GM21515 (cell line): Measurements from ENCODE around the gene ANO5.
"Not testable (repeated sequence)": the region's sequence is repeated elsewhere in the genome, so short reads cannot be mapped to it uniquely, and the experiment has no call there.

ENCODE experiments used
- ATAC-seq: cut with Tn5 transposase; IDR thresholded peaks from one replicate; pipeline ENCODE4 v1.9.1; 2021; ENCODE audit not compliant: unreplicated experiment

ANO5 gene

DNA sequence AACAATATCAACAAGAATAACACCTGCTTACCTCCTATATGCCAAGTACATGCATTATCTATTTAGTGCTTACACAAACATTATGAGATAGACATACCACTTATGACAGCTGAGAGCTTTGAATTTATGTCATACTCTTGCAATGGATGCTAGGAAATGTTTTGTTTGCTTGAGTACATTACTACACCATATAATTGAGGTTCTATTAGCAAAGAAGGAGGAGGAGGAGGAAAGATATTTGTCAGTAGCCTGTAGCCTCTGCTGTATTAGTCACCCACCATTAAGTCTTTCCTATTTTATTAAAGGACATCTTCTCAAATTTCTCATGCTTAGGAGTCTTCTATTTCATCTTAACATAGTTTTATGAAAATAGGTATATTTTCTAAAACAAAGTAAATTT is 6.4 kb downstream of the ANO5 start:
- ATAC-seq: no peak

GRCh38 chr11:22203281-22203680 is 10.4 kb downstream of the ANO5 start:
- no peak for ATAC-seq

- no peak for ATAC-seq
Observed at GRCh38 chr11:22207162-22207561, 14.3 kb downstream of the ANO5 start.

GRCh38 chr11:22208151-22208858 is 15.4 kb downstream of the ANO5 start:
- ATAC-seq: no peak

- ATAC-seq: no peak
Observed at GRCh38 chr11:22216940-22217339, 24.1 kb downstream of the ANO5 start.

- no peak for ATAC-seq
Observed at GRCh38 chr11:22221143-22221542, 28.3 kb downstream of the ANO5 start.

DNA sequence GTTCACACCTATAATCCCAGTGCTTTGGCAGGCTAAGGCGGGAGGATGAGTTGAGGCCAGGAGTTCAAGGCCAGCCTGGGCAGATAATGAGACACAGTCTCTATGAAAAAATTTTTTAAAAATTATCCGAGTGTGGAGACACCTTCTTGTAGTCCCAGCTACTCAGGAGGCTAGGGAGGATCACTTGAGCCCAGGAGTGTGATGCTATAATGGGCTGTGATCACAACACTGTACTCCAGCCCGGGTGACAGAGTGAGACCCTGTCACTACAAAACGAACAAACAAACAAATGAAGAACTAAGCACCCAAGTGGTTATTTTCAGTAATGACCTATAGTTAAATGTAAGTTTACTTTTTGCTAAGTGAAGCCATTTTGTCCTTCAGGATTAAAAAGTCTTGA is 32.3 kb downstream of the ANO5 start:
- no peak for ATAC-seq

GRCh38 chr11:22234743-22235142 is 41.9 kb downstream of the ANO5 start:
- ATAC-seq: no peak

- peak; percentile 96 for ATAC-seq
Observed at GRCh38 chr11:22244986-22245592, 52.2 kb downstream of the ANO5 start.

DNA sequence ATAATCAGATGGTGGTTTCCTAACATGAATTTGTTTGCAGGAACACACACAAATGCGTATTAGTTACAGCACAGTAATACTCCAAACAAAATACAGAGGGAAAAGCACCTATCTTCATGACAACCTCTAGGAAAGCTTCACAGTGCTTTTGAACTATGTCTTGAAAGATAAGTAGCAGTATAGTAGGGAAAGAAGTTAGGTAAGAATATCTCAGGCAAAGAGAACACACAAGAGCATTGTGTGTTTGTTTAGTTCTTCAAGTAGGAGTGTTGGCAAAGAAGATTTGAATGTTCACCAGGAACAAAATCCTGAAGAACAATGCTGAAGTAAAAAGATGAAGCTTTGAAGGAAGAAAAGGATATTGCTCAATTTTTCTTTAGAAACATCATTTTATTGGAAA is 54.1 kb downstream of the ANO5 start:
- ATAC-seq: no peak

- ATAC-seq: no peak
Observed at GRCh38 chr11:22249871-22250270, 57.0 kb downstream of the ANO5 start.

DNA sequence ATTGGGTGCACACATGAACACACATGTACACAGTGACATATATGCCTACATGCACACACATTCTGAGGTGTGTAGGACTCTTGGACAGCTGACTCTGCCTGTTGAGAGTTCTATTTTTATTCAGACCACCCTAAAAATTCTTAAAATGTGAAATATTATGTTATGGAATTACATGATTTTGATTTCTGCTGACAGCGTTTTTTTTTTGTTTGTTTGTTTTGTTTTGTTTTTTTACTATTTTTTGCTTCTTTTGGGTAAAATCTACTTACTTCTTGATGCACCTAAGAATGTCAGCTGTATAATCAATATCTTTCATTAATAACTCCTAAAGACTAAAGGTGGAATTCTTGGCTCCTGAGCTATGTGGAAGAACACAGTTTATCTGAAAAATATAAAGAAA is 64.0 kb downstream of the ANO5 start:
- no peak for ATAC-seq

- no peak for ATAC-seq
Observed at GRCh38 chr11:22263613-22264012, 70.7 kb downstream of the ANO5 start.

DNA sequence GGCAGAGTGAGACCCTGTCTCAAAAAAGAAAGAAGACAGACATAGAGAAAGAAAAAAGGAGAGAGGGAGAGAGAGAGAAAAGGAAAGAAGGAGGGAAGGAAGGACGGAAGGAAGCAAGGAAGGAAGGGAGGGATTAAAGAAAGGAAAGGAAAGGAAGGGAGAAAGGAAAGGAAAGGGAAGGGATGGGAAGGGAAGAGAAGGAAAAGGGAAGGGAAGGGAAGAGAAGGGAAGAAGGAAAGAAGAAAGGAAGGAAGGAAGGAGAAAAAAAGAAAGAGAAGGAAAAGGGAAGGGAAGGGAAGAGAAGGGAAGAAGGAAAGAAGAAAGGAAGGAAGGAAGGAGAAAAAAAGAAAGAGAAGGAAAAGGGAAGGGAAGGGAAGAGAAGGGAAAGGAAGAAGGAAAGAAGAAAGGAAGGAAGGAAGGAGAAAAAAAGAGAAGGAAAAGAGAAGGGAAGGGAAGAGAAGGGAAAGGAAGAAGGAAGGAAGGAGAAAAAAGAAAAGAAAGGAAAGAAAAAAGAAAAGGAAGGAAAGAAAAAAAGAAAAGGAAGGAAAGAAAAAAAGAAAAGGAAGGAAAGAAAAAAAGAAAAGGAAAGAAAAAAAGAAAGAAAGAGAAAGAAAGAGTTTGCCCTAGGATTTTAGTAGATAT is 76.2 kb downstream of the ANO5 start:
- ATAC-seq: not testable (repeated sequence)

GRCh38 chr11:22273781-22274180 is 80.9 kb downstream of the ANO5 start:
- ATAC-seq: no peak

DNA sequence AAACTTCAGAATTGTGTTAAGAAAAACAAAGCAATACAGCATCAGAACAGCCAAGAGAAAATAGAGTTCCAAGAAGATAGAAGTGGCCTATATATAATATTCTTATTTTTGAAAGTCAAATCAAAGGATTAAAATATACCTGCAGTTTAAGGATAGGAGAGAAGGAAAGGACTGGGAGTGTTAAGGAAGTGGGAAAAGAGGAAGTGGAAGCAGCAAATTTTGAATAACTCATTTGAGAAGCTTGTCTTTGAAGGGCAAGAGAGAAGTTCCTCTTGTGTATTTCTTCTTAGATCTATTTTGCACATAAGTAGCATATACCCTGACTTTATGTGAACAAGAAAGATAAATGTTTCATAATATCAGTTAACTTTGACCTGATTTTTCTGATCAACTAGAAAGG is 82.7 kb downstream of the ANO5 start:
- ATAC-seq: no peak

DNA sequence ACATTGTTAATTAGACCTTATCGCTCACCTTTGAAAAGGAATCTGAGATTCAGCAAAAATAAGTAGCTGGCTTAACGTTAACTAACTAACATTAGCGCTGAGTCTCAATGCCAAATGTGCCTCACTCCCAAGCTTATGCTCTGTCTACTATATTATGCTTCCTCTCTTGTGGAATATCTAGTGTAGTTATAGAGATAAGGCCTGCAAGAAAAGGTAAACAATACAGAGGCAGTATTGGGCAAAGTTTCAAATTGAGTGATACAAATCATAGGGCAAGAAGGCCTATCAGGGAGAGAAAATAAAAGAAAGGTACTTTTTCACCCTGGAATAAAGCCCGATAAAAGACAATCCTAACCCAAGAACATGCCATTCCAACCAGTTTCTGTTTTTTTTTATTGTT is 83.7 kb downstream of the ANO5 start:
- no peak for ATAC-seq

- ATAC-seq: not testable (repeated sequence)
Observed at GRCh38 chr11:22284991-22285390, 92.1 kb downstream of the ANO5 start.

DNA sequence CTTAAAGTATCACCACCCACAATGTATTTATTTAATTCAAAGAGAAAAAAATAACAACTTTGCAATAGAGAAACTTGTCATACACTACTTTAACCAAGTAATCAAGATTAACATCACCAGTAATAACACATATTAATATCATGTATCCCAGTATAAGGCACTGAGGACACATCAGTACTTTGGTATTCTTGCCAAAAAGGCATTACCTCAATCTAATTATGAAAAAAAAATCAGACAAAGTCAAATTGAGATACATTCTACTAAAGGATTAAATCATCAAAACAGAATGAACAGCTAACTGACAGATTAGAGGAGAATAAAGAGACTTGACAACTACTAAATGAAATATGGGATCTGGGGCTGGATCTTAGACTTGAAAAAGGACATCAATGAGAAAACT is 109.5 kb downstream of the ANO5 start:
- no peak for ATAC-seq

GRCh38 chr11:22304337-22304961 is 111.6 kb downstream of the ANO5 start:
- no peak for ATAC-seq

- ATAC-seq: no peak
Observed at GRCh38 chr11:22317656-22318055, 124.8 kb downstream of the ANO5 start.

- ATAC-seq: no peak
Observed at GRCh38 chr11:22331771-22332170, 138.9 kb downstream of the ANO5 start.
